ENCODE measurements around the gene FAAH2. TPM values are rescaled to one million over a fixed set of nuclear protein-coding genes. Genes with fewer than 3 reads are reported as not detected.
A peak's percentile ranks its signal among the peaks of the same experiment; 100 is the strongest.
"Not testable (repeated sequence)": the region's sequence is repeated elsewhere in the genome, so short reads cannot be mapped to it uniquely, and the experiment has no call there.

Gene FAAH2
- total RNA-seq, 1 donor from 2014 or later = 0.29 TPM

- DNase-seq (ENCODE audit: low spot score) = no peak
These were observed 93.7 kb downstream of the FAAH2 start for GRCh38 chrX:57380026-57380796.

- DNase-seq (ENCODE audit: low spot score) = not testable (repeated sequence)
These were observed 107.7 kb downstream of the FAAH2 start for GRCh38 chrX:57394162-57394561.

DNA sequence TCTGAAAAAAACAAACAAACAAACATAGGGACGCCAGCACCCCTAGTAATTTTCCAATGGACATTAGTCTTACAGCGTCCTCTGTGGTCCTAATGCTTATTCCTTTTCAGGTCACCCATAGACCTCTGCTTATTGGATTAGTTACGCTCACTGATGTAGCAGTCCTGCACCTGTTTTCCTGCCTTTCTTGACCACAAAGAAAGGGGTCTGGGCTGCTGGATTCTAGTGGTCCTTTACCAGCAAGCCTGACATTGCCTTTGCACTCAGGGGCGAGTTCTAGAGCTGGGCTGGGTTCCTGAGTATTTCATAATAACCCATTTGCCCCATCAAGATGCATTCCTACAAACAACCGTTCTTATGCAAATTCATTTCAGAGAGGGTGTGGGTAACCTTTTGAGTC lies 116.7 kb downstream of the FAAH2 start:
- DNase-seq (ENCODE audit: low spot score) = not testable (repeated sequence)

DNA sequence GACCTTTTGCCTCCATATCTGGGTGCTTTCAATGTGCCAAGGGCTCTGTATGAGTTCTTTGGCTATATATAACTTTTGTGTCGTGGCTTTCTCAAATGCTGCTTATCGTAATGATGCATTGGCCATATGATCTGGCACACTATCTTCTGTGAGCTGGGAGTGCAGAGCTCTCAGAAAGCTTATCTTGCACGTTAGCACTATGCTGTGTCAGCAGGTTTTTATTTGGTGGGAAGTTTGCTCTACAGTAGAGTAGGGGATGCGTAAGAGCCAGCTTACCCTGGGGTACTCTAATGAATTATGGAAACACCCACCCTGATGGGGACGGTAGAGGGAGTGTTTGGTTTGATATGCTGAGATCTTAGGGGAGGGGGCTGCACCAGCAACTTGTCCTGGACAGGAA lies 119.6 kb downstream of the FAAH2 start:
- no peak for DNase-seq (ENCODE audit: low spot score)

DNA sequence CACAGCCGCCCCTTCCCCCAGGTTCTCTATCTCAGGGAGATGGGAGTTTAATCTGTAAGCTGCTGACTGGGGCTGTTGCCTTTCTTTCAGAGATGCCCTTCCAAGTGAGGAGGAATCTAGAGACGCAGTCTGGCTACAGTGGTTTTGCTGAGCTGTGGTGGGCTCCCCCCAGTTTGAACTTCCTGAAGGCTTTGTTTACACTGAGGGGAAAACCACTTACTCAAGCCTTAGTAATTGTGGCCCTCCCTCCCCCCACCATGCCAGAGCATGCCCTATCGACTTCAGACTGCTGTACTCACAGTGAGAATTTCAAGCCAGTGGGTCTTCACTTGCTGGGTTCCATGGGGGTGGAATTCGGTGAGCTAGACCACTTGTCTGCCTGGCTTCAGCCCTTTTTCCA lies 131.3 kb downstream of the FAAH2 start:
- DNase-seq (ENCODE audit: low spot score) = no peak

DNA sequence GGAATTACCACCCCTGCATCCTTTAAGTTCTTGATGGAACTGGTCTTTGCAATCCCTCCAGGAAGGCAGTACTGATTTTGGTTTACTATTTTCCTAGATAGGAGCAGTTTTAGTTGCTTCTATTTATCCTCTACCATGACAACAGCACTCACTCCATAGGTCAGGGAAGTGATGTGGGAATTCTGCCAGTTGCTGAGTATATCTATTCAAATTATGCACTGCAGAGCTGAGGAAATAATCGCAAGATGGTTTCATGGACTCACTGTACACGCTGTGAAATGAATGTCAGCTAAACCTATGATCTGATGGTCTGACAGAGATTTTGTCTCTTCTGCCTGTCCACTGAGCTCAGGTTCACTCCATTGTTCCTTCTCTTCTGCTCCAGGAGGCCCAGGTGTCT lies 135.8 kb downstream of the FAAH2 start:
- DNase-seq (ENCODE audit: low spot score) = no peak

- no peak for DNase-seq (ENCODE audit: low spot score)
These were observed 136.3 kb downstream of the FAAH2 start for GRCh38 chrX:57422790-57423189.

DNA sequence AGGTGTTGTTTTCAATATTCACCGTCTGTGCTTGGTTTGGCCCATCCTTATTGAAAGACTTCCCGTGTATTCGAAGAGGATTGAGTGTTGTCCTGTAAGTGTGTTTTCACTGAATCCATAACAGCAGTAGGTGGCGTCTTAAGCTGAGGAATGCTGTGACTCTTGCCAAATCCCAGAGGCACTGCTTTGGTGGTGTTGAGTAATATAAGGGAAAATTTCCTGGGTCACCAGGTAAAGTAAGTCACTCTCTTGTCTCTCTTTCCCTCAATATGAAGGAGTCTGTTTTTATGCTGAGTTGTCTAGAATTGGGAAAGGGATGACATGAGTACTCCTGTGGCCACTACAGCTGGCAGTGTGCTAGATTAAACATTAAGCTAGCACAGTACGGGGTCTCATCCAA lies 158.6 kb downstream of the FAAH2 start:
- no peak for DNase-seq (ENCODE audit: low spot score)

DNA sequence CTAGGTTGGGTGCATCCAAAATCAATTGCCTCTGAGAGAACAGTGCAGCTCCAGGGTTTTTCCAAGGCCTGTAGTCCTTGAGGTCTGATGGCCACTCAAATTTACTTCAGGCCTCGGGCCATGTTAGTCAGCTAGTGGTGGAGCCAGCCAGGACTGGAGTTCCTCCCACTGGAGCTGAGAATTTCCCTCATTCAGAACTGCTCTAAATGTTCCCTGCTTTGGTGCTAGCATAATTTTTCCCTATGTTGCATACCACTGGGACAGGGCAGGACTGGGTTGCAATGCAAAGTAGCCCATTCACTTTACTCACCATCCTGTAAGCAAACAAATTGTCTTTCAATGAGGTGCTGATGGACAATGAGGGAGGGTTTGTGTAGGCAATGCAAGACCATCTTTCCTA lies 159.3 kb downstream of the FAAH2 start:
- DNase-seq (ENCODE audit: low spot score) = no peak

DNA sequence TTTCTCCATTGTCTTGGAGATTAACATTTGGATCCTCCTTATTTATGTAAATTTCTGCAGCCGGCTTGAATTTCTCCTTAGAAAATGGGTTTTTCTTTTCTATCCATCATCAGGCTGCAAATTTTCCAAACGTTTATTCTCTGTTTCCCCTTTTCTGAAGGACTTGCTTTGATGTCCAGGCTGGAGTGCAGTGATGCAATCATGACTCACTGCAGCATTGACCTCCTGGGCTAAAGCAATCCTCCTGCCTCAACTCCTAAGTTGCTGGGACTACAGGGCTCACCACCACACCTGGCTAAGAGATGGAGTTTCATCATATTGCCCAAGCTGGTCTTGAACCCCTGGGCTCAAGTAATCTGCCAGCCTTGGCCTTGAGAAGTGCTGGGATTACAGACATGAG lies 161.3 kb downstream of the FAAH2 start:
- DNase-seq (ENCODE audit: low spot score) = no peak

DNA sequence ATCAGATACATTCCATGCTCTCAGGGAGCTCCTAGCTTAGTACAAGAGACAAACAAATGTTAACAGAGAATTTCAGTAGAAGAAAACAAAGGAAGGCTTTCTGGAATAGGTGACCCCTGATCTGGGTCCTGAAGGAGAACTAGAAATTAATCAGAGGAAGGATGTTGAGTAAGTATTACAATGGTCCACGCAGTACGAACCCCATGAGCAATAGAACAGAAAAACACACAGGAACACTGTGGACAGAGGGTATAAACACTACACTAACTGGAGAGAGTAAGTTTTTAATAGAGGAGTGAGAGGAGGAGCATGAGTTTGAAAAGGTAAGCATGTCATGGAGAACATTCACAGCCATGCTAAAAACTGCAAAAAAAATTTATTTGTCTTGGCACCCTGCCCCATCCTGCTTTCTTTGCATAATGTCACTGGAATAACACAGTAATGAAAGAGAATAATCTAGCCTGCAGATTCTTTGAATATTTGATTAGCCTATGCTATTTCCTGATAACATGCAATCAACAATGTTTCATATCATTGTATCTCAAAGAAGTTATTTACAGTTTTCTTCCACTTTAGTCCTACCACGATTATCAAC lies 165.0 kb downstream of the FAAH2 start:
- no peak for DNase-seq (ENCODE audit: low spot score)

DNA sequence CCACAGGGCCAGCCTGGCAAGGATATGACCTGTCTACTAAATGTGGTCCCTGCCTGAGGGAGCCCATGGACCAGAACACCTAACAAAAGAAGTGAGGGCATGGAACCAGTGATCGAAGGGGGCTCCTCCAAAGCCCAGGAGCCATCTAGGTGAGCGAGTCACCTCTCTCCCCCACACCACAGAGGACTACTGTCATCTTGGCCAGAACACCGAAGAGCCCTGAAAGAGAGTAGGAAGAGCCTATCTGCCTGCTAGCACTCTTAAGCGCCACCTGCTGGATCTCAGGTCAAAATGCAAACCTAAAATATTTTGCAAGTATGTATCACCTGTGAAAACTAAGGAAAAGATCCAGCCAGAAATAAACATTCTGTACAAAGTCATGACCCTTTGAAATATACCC lies 167.4 kb downstream of the FAAH2 start:
- no peak for DNase-seq (ENCODE audit: low spot score)

DNA sequence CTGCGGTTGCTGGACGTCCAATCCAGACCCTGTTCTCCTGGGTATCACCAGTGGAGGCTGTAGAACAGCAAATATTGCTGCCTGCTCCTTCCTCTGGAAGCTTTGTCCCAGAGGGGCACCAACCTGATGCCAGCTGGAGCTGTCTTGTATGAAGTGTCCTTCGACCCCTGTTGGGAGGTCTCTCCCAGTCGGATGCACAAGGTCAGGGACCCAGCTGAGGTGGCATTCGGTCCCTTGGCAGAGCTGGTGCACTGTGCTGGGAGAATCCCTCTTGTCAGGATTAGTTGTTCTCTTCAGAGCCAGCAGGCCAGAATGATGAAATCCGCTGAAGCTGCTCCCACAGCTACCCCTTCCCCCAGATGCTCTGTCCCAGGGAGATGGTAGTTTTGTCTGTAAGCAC lies 195.0 kb downstream of the FAAH2 start:
- DNase-seq (ENCODE audit: low spot score) = peak; percentile 81

GRCh38 chrX:57516491-57516890 lies 230.0 kb downstream of the FAAH2 start:
- no peak for DNase-seq (ENCODE audit: low spot score)

GRCh38 chrX:57519578-57520118 lies 233.1 kb downstream of the FAAH2 start:
- DNase-seq (ENCODE audit: low spot score) = no peak

DNA sequence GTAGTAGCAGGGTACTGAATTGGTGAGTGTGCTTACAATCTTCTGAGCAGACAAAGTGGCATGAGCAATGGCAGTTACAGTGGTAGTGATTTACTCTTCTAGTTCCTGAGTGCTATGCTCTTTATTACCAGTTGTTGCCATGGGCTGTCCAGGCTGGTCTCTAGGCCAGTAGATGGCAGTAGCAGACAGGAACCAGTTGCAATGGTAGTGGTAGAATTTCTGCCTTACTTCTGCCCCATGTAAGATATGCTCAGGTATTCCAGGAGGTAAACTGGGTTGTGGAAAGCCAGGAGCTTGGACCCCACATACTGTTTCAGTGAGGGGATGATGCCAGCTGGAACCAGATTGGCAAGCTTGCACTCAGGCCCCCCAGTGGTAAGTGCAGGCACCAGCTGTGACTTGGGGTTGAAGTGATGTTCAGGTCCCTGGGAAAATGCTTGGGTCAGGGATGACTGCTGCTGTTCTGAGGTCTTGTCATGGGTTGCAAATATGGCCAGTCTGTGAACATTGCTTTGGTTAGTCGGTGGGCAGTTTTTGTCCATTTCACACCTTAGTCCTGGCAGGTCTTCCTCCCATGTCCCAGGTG lies 242.3 kb downstream of the FAAH2 start:
- DNase-seq (ENCODE audit: low spot score) = no peak

Other genes with a start within 250 kb of the FAAH2 start
- gene SPIN2B, start 165.2 kb upstream of the FAAH2 start, total RNA-seq = 15.0 TPM
- gene SPIN2A, start 149.3 kb upstream of the FAAH2 start, total RNA-seq = 1.3 TPM

Measured in mesenteric fat pad (tissue), 1 donor.